T-helper 22 cell (primary cell): ENCODE data around the gene COPE.

Experiments used
- DNase-seq: peaks from one replicate; pipeline ENCODE4 v3.0.0-alpha.2; 2020; ENCODE audit warnings: low read depth

Gene COPE

DNA sequence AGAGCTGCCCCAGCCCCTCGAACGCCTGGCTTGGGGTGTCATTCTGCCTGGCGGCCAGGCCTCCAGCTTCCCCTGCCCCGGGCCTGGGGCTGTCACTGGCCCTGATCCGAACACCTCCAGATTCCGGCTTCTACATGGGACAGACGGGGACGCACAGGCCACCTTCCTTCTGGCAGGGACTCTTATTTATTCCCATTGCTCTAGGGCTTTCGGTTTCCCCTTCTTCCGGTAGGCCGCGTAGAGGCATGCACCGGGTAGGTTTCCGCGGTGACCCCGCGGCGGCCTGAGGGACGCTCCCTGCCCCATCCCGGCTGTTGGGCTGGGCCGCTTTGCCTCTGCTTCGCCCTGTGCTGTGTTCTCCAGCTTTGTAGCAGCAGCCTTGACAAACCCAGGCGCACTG, 51.4 kb downstream of the COPE start:
- DNase-seq = no peak

- DNase-seq = no peak
Measured at GRCh38 chr19:18867199-18867598, 52.0 kb downstream of the COPE start.

- DNase-seq = no peak
Measured at GRCh38 chr19:18866800-18867123, 52.4 kb downstream of the COPE start.

GRCh38 chr19:18865973-18866799, 53.0 kb downstream of the COPE start:
- no peak for DNase-seq

GRCh38 chr19:18865106-18865972, 53.8 kb downstream of the COPE start:
- DNase-seq = no peak

DNA sequence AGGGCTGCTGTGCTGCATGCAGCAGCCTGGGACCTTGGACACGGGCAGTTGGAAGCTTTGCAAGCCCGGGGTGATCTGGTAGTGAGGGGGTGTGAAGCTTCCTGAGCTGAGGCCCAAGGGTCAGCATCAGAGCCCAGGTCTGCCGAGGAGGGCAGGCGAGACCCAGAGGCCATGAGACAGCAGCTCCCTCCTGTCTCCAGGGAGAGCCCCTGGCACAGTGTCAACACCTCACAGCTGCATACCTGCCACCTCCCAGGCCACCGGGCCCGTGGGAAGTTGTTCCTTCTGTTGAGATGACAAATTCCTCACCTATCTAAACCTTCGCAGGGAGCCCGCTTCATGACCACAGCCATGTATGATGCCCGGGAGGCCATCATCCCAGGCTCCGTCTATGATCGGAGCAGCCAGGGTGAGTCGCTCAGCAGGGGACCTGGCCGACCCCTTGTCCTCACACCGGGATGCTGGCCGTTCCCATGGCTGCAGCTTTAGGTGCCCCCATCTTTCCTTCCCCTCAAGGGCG, 55.3 kb downstream of the COPE start:
- no peak for DNase-seq

DNA sequence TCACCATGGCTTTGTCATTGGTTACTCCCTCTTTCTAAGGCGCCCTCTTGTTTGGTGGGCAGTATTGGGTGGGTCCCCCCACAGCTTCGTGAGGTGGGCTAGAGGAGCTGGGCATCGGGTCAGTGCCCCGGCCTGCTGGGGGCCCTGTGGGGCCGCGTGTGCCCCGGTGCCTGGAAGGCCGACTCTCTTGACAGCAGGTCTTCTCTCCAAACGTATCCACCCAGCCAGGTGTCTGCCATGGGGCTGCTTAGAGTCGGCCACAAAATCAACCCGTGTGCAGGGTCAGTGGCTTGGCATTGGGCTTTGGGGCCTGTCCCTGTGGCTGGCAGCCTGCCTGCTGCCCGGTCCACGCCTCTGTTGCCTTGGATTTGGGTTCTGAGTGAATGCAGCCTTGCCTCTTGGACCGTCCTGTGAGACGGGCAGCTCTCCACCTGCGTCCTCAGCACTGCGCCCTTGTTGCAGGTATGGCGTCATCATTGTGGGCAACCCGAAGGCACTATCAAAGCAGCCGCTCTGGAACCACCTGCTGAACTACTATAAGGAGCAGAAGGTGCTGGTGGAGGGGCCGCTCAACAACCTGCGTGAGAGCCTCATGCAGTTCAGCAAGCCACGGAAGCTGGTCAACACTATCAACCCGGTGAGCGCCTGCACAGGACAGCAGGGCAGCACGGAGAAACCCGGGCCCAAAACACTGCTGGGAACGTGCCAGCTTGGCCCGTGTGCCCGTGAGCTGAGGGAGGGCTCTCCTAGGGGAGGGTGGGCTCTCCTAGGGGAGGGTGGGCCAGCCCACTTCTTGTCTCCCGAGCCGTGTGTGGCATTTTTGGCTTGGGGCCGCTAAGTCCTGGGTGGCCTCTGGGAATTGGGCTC, 56.0 kb downstream of the COPE start:
- no peak for DNase-seq

DNA sequence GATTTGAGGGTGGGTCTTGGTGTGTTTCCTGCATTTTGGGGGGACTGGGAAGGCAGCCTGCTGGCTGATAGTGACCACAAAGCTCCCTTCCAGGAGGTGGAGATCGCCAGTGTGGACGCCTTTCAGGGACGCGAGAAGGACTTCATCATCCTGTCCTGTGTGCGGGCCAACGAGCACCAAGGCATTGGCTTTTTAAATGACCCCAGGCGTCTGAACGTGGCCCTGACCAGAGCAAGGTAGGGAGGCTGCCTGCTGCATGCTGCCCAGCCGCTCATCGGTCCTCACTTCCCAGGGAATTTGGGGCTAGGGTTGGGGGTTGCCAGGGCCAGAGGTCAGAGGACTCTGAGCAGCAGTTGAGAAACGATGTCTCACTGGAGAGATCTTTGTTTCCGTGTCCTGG, 57.3 kb downstream of the COPE start:
- DNase-seq = no peak

DNA sequence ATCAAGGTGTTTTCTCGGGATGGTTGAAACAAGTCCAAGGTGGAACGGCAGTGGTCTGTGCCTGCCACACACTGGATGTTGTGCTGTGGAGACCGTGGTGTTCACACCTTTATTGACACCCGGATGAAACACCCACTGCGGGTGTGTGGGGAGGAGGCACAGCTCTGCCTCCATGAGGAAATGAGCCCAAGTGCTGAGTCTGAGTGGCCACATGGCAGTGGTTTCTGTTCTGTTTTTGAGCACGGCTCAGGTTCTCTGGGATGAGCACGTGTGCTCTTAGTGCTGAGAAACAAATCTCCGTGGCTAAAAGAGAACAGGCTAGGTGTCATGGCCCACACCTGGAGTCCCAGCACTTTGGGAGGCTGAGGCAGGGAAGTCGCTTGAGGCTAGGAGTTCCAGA, 58.0 kb downstream of the COPE start:
- no peak for DNase-seq

DNA sequence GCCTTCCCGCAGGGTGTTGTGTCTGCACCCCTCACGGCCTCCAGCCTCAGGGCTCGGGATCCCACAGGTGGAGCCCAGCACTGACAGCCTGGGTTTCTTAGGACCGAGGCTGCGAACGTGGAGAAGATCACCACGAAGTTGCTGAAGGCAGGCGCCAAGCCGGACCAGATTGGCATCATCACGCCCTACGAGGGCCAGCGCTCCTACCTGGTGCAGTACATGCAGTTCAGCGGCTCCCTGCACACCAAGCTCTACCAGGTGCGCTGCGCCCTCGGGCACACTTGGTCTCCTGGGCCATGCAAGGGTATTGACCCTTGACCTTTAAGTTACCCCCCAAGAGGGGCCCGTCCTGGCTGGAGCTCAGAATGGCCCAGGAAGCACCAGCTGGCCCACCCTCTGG, 58.5 kb downstream of the COPE start:
- no peak for DNase-seq

GRCh38 chr19:18860302-18860700, 58.9 kb downstream of the COPE start:
- no peak for DNase-seq

DNA sequence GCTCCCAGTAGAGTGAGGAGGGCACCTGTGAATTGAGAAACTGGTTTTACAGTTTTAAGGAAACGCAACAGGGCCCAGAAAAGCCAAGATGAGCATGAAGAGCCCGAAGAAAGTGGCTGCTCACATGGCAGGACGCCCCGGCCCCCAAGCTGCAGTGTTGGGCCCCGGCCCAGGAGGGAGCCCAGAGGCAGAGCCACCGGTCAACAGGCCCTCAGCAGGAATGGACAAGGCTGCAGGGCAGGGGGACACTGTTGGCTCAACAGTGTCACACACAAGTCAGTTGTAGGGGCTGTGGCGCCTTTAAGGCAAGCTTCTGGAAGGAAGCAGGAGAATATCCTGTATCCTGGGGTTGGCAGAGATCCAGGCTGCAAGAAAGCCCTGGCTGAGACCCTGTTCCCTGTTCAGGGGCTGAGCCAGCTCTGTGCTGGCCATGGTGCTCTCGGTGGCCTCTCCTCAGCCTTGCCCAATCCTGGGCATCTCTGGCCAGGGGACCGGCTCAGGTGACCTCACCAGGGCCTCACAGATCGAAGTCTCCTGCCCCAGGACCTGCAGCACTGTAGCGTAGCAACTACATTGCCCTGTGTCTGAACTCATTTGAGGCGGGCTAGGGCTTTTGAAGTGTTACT, 59.4 kb downstream of the COPE start:
- DNase-seq = no peak

DNA sequence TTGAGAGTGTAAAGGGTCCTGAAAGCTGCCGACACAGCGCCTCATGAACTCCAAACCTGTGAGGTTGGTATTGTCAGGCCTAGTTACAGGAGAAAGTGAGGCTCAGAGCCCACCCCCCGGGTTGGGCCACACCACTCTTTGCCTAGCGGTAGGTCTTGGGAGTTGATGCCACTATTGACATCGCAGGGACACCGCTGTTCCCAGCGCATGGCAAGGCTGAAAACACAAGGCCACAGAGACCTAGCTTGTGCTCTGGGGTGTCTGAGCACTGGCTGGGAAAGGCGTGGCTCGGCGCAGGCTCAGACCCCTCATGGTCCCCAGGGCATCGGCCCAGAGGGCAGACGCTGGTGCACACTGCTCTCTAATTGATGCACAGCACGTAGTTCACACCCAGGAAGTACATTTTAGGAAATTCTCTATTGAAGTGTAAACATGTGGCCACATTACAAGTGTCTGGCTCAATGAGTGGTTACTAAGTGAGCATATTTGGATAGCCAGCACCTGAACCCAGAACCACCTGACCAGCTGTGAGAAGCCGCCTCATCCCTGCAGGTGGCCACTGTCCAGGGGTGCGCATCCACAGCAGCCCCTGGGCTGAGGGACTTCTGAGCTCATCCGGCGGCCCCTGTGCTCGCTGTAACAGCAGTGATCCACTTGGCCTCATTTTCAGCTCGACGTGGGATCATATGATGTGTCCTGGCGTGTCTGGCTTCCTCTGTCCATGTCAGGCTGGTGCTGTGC, 60.1 kb downstream of the COPE start:
- DNase-seq = no peak

DNA sequence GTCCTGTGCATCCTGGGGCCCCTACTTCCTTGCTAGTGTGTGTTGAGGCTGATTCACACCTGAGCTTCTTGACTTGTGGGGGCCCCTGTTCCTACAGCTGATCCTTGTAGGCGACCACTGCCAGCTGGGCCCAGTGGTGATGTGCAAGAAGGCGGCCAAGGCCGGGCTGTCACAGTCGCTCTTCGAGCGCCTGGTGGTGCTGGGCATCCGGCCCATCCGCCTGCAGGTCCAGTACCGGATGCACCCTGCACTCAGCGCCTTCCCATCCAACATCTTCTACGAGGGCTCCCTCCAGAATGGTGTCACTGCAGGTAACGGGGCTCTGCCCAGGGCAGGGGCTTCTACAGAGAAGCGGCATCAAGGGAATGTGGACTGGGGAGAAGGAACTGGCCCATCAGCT, 62.0 kb downstream of the COPE start:
- no peak for DNase-seq

DNA sequence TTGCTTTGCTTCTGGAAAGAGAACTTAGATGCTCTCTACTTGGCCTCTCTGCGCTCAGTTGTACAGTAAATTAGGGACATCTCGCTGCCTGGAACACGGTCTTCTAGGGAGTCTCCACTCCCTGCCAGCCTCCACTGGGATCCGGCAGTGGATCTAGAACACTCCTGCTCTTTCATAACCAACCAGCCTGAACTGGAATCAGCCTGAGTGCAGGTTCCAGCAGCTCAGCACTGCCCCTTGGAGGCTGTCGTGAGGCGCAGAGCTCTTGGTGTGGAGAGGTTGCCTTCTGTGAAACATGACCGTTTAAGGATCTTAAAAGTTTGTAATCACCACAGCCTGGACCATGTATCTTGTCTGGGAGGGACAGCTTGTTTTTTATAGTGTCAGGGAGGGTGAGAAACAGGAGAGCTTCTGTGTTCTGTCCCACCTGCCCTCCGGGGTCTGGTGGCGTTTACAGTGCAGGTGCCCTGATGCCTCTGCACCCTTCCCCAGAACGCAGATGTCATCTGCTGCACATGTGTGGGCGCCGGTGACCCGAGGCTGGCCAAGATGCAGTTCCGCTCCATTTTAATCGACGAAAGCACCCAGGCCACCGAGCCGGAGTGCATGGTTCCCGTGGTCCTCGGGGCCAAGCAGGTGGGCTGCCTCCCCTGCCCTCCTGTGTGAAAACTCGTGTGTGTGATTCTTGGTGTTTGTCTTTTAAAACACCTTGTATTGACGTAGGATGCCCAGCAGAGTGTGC, 62.6 kb downstream of the COPE start:
- no peak for DNase-seq

- no peak for DNase-seq
Measured at GRCh38 chr19:18855647-18856384, 63.4 kb downstream of the COPE start.

DNA sequence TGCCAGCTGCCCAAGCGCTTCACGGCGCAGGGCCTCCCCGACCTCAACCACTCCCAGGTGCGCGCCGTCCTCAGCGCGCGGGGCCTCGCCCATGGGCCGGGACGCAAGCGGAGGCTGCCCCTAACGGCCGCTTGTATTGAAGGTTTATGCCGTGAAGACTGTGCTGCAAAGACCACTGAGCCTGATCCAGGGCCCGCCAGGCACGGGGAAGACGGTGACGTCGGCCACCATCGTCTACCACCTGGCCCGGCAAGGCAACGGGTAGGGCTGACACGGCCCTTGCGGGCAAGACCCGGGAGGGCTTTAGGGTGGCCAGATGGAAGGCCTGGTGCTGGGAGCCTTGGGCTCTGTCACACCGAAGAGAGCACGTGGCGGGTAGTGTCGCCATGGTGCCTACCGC, 64.2 kb downstream of the COPE start:
- no peak for DNase-seq

DNA sequence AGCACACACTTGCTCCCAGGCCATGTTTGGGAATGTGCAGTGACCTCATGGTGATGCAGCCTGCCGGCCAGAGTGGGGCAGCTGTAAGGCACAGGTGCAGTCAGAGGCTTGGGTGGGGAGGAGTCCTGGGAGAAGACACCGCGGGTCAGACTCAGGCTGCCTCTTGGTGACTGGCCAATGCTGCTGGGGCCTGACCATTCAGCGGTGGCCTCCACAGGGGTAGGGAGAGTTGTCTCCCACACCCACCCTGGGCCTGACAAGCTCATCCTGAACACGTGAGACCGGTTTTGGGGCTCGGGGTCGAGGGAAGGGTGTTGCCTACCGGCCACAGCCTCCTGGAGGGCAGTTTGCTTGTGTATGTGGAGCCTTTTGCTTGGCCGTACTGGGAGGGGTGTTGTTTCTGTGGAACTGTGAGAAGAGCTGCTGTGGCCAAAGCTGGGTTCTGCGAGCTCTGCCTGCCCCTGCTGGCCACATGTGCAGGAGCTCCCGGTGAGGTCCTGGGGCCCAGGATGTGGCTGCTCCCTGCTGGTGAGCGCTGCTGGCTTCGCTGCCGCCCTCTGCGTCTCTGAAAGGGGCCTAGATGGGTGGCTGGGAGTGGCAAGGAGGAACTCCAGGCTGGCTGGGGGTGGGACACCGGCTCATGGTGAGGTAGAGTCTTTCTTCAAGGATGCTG, 65.3 kb downstream of the COPE start:
- DNase-seq = no peak

- no peak for DNase-seq
Measured at GRCh38 chr19:18852648-18853047, 66.5 kb downstream of the COPE start.
